HFFc6 (cell line): Measurements from ENCODE around the gene FARS2. TPM values are rescaled to one million over a fixed set of nuclear protein-coding genes. Genes with fewer than 3 reads are reported as not detected.
A peak's percentile ranks its signal among the peaks of the same experiment; 100 is the strongest.

Source experiments
- DNase-seq: peaks from one replicate; pipeline ENCODE4 v3.0.0-alpha.2; 2018
- H3K27ac Mint-ChIP-seq: 2 replicates; pipeline ENCODE4 v1.8.0; 2020; ENCODE audit warnings: mild to moderate bottlenecking, mixed read lengths
- H3K27me3 Mint-ChIP-seq: 2 replicates; pipeline ENCODE4 v1.8.0; 2021; ENCODE audit warnings: mild to moderate bottlenecking, moderate library complexity, mixed read lengths; ENCODE audit not compliant: insufficient read depth
- H3K36me3 Mint-ChIP-seq: 2 replicates; pipeline ENCODE4 v1.8.0; 2021; ENCODE audit warnings: low read depth, mixed read lengths
- H3K4me1 Mint-ChIP-seq: 2 replicates; pipeline ENCODE4 v1.8.0; 2020; ENCODE audit warnings: low read depth, mixed read lengths
- H3K4me3 Mint-ChIP-seq: 2 replicates; pipeline ENCODE4 v1.8.0; 2020; ENCODE audit warnings: mild to moderate bottlenecking, moderate library complexity, mixed read lengths
- H3K9me3 Mint-ChIP-seq: 2 replicates; pipeline ENCODE4 v1.8.0; 2020; ENCODE audit warnings: mild to moderate bottlenecking, mixed read lengths
- CTCF ChIP-seq: fragments of 200-600 bp; sonication (generic); IDR thresholded peaks from 2 replicates; pipeline ENCODE4 v1.5.0; 2021; ENCODE audit warnings: antibody characterized with exemption, mild to moderate bottlenecking
- total RNA-seq, 6 experiments: library from RNA; stranded (reverse); fragmentation: NEBNext Ultra II Directional; extraction: Animal tissue kit (Norgen Biotek cat#: 25700); gene quantifications; 2 replicates in 1 of 6; 3 replicates in 5 of 6; pipeline ENCODE4 v1.2.3, GENCODE V29; 2021

FARS2 gene
- total RNA-seq, 6 experiments from 2014 or later = 11.5 to 16.4 (median 13.1) TPM

DNA sequence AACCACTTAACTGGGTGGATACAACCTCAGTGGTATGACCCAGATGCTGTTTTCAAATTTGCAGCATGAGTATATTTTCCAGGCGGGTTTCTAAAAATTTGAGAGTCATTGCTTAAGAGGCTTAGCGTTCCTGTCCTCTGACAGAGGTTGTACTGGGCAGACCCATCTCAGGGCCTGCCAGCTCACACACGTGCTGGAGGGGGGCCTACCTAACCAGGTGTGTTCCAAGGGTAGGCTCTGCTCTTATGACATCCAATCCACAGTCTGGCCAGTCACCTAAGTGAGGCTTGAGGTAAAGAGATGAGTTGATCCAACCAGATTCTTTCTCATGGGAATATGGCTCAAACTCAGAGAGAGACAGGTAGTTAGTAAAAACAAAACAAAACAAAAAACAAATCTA is 1.9 kb upstream of the FARS2 start:
- Mint-ChIP-seq H3K36me3 (peaks cover 11% of the 10 kb centered on the region; the same call in 1 of the 2 replicates), H3K4me3 (peak overlapping the region; percentile 94), H3K27me3 (no peaks in the 10 kb centered on the region), H3K27ac (peak overlapping the region; percentile 100), H3K9me3 (no peaks in the 10 kb centered on the region), H3K4me1 (peaks cover 19% of the 10 kb centered on the region)
- no peak for DNase-seq
- no peak for TF ChIP-seq CTCF

GRCh38 chr6:5260111-5260620 is 1.1 kb upstream of the FARS2 start:
- peak overlapping the region; percentile 100 for H3K27ac Mint-ChIP-seq
- H3K36me3 Mint-ChIP-seq = peaks cover 4% of the 10 kb centered on the region; the same call in 1 of the 2 replicates
- H3K4me3 Mint-ChIP-seq = peak overlapping the region; percentile 94
- H3K9me3 Mint-ChIP-seq = no peaks in the 10 kb centered on the region
- no peaks in the 10 kb centered on the region for H3K27me3 Mint-ChIP-seq
- TF ChIP-seq CTCF = no peak
- peaks cover 19% of the 10 kb centered on the region for H3K4me1 Mint-ChIP-seq
- peak; percentile 51 for DNase-seq

GRCh38 chr6:5261545-5262109 is 314 bp downstream of the FARS2 start:
- H3K27ac Mint-ChIP-seq = peak overlapping the region; percentile 100
- peak overlapping the region; percentile 94 for H3K4me3 Mint-ChIP-seq
- no peak for DNase-seq
- peaks cover 19% of the 10 kb centered on the region for H3K4me1 Mint-ChIP-seq
- H3K27me3 Mint-ChIP-seq = no peaks in the 10 kb centered on the region; the same call in 1 of the 2 replicates
- TF ChIP-seq CTCF = no peak
- H3K9me3 Mint-ChIP-seq = no peaks in the 10 kb centered on the region
- peaks cover 4% of the 10 kb centered on the region; the same call in 1 of the 2 replicates for H3K36me3 Mint-ChIP-seq

DNA sequence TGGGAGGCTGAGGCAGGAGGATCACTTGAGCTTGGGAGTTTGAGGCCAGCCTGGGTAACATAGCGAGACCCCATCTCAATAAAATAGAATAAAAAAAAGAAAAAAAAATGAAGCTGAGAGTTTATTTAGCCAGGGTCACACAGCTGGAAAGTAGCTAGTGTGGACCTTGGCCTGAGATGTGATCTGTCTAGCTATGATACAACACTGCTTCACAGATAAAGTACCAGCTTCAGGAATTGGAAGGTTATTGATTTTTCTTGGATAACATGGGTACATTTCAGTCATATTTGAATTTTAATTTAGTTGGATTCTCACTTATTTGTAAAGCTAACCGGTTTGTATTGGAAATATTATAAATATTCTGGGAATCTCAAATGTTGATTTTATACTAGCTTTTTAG is 5.1 kb downstream of the FARS2 start:
- no peak for DNase-seq
- no peak overlapping the region for H3K4me3 Mint-ChIP-seq
- peaks cover 6% of the 10 kb centered on the region for H3K4me1 Mint-ChIP-seq
- H3K27me3 Mint-ChIP-seq = no peaks in the 10 kb centered on the region; the same call in 1 of the 2 replicates
- H3K27ac Mint-ChIP-seq = no peak overlapping the region
- H3K9me3 Mint-ChIP-seq = no peaks in the 10 kb centered on the region
- no peak for TF ChIP-seq CTCF
- H3K36me3 Mint-ChIP-seq = peaks cover 12% of the 10 kb centered on the region

- H3K4me1 Mint-ChIP-seq = peaks cover 12% of the 10 kb centered on the region
- no peak overlapping the region for H3K4me3 Mint-ChIP-seq
- no peak overlapping the region for H3K27ac Mint-ChIP-seq
- no peaks in the 10 kb centered on the region for H3K9me3 Mint-ChIP-seq
- no peak for TF ChIP-seq CTCF
- H3K36me3 Mint-ChIP-seq = peaks cover 12% of the 10 kb centered on the region
- H3K27me3 Mint-ChIP-seq = no peaks in the 10 kb centered on the region; the same call in 1 of the 2 replicates
- no peak for DNase-seq
Measured at GRCh38 chr6:5270093-5270680, 8.9 kb downstream of the FARS2 start.
